MV-4-11 (cell line): ENCODE data around the gene OMP.
"Not testable (repeated sequence)": the region's sequence is repeated elsewhere in the genome, so short reads cannot be mapped to it uniquely, and the experiment has no call there.

Experiments
- DNase-seq: peaks from one replicate; lab custom pipeline; 2025; lab: John Stamatoyannopoulos, UW

Gene OMP

DNA sequence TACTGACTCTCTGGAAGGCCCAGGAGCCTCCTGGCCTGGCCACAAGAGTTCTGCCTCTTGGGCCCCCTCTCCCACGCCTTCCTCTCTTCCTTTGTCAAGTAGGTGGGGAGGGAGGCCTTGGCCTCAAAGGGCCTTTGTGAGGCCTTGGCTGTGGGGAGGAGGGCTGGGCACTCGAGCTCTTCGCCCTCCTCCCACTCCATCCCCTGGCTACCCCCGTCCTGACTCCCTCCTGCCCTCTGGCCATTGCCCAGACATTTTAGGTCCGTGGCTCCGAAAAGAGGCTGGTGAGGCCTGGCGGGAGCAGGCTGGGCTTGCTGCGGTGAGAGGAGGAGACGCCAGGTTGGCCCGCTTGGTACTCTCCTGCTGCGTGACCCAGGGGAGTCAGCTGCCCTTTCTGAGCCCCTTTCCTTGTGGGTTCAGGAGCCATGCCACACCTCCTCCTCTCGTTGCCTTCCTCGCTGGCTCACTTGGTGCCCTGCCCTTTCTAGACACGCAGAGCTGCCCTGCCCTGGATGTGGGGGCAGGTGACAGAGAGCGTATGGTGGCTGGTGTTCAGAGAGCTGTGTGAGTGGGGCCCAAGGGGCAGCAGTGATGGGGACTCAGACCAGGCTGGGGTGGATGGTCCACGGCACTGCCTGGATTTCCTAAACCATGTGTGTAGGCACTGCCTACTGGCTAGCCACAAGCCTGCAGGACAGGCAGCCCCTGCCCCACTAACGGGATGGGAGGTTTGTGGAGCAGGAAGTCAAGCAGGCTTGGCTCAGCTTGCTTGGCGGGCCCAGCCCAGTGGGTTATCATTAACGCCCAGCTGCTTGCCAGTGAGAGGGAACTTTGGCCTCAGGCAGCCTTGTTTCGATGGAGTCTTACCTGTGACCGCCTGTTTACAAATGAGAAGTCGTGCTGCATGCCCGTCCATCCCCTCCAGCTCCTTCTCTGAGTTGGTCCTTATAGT lies 15.8 kb upstream of the OMP start:
- DNase-seq, result no peak

- DNase-seq, result no peak
Measured at GRCh38 chr11:77087723-77088225, 14.9 kb upstream of the OMP start.

GRCh38 chr11:77088236-77089003 lies 14.2 kb upstream of the OMP start:
- no peak for DNase-seq

DNA sequence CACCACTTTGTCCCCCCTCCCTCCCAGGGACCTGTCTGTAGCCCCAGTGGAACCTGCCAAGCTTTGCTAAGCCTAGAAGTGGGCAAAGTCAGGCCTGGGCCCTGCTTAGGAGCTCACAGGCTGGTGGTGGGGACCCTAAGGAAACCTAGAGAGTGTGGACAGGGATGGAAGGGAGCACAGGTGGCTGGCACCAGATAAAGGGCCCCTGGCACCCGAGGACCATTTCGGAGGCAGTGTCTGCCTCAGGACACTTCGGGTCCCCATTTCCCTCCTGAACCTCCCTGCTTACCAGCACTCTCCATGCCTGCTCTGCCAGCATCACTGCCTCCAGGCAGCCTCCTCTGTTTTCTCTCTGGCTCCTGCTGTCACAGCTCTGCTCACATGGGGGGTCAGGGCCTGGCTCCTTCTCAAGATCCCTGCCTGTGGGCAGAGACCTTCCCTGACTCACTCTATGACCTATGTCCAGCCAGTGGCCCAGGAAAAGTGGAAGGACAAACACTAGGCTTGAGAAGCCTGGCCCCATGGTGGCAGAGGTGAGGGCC lies 13.6 kb upstream of the OMP start:
- DNase-seq, result no peak

DNA sequence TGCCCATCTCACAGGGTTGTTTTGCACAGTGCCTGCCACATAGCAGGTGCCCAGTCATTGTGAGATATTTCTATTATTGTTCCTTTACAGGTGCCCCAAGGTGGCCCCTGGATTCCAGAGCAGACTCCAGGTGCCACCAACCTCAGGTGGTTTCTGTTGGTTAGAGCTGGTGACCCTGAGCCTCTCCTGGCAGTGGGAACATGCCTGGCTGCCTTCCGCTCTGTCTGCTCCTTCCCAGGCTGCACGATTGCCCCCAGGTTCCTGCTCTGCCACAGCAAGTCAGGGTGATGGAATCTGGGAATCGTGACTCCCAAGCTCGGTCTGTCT lies 12.6 kb upstream of the OMP start:
- no peak for DNase-seq

DNA sequence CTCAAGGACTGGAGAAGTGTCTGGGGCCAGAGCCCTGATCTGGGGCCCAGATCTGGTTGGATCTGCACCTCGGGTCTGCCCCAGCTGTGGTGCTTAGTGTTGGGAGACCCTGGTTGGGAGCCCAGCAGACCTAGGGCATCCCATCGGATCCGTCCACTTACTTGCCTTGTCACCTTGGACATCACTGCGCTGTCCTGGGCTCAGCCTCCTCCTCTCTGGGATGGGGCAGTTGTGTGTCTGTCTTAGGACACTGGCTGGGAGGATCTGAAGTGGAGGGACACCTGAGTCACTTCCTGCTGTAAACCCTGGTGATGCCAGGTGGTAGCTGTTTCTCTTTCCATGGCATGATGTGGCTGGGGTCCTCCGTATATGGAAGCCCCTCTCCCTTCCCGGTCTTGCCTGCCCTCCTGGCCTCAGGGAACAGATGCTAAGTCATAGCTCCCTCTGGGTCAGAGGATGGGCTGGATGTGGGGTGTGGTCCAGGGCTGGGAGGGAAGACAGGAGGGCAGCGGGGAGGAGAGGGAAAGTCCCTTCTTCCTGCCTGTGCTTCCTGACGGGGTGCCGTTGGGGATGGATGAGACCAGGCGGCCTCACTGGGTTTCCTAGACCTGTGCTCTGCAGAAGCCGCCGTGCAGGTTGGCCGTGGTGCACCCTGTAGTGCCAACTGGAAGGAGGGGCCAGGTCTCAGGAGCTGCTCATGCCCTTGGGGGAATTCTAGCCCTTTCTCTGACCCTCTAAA lies 12.1 kb upstream of the OMP start:
- DNase-seq, result no peak

GRCh38 chr11:77091146-77091940 lies 11.3 kb upstream of the OMP start:
- peak; percentile 57 for DNase-seq

DNA sequence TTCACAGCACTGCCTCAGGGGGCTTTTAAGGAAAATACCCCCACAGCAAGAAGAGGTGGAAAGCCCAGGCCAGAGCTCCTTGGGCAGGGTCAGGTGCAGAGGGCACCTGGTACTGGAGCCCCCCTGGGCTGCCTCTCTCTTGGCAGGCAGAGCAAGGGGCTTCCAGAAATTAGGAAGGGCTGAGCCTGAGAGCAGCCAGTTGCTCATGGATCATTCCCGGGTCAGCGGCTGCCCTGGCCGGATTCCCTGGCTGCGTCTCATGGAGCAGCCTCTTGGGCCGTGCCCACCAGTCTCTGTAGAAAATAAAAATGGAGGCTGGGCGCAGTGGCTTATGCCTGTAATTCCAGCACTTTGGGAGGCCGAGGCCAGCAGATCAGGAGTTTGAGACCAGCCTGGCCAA lies 10.3 kb upstream of the OMP start:
- no peak for DNase-seq

DNA sequence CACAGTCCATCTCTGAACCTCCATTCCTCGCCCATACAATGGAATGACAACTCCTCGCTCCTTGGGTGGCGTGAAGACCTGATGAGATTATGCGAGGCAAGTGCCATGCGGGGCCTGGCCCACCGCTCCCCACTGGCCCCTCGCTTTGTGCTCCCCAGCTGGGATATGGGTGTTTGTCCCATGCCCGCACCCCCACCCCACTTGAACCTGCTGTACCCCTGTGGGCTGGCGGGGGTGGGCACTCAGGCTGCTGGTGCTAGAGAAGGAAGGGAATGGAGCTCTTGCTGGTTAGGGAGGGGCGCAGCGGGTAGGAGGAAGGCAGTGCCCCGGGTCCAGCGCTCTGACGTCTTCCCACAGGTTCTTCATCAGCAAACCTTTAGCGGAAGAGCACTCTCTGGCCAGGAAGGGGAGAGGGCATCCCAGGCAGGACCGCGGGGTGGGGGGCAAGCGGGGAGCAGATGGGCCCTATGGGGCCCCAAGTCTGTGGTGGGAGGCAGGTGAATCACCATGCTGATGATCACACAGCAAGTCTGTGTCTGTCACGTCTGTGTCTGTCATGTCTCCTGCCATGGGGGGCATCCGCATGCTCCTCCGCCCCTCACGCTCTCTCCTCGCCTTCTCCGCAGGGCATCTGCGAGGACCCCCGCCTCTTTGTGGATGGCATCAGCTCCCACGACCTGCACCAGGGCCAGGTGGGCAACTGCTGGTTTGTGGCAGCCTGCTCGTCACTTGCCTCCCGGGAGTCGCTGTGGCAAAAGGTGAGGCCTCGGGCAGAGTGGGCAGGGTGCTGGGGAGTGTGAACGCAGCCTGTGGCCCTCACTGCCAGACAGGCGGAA lies 9.4 kb upstream of the OMP start:
- DNase-seq, result no peak

DNA sequence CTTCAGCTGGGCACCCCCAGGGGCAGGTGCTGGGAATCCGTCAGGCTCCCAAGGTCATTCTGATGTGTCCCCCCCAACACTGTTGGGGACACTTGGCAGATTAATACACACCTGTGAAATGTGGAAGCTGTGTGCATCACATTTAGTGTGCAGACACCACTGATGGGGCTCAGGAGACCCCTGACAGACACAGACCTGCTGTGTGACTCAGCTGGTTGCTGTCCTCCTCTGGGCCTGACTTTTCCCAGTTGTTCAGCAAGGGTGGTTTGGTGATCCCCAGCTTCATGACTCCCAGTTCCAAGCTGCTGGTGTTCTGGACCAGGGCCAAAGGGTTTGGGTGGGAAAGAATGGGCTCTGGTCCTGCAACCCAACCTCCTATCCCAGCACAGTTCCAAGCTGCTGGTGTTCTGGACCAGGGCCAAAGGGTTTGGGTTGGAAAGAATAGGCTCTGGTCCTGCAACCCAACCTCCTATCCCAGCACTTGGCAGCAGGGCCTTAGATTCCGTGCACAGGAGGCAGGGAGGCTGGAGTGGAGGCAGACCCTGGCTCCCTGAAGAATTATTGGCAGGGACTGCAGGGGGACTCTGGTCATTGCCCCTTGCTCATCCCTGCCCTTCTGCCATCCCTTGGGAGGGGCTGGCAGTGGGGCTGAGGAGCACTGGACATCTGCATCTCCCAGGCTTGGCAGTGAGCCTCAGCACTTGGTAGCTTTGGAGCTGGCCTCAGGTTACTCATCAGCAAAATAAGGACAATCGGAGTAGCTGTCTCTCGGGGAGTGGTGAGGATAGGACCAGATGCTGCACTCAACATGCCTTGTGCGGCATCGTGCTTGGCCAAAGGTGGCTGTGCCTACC lies 8.4 kb upstream of the OMP start:
- no peak for DNase-seq

DNA sequence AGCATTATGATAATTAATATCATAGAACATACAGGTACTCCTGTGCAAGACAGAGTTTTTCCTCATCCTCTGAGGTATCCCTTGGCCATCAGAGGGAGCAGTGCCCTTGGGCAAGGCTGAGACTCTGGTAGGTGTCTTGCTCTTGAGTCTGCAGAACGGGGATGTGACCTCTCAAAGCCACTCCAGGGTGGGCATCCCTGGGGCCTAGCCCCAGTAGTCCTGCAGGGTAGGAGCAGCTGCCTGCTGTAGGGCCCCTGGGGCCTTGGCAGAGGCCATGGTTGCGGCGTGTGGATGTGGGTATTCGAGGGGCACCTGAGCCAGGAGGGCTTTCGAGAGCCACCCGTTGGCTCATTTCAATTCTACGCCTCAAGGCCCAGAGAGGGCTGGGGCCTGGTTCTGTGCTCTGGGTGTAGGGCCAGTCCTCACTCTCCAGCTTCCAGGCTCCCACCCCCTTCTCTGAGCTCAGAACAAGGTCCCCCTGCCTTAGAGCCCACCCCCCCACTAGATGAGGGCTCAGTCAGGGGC lies 7.7 kb upstream of the OMP start:
- DNase-seq, result no peak

DNA sequence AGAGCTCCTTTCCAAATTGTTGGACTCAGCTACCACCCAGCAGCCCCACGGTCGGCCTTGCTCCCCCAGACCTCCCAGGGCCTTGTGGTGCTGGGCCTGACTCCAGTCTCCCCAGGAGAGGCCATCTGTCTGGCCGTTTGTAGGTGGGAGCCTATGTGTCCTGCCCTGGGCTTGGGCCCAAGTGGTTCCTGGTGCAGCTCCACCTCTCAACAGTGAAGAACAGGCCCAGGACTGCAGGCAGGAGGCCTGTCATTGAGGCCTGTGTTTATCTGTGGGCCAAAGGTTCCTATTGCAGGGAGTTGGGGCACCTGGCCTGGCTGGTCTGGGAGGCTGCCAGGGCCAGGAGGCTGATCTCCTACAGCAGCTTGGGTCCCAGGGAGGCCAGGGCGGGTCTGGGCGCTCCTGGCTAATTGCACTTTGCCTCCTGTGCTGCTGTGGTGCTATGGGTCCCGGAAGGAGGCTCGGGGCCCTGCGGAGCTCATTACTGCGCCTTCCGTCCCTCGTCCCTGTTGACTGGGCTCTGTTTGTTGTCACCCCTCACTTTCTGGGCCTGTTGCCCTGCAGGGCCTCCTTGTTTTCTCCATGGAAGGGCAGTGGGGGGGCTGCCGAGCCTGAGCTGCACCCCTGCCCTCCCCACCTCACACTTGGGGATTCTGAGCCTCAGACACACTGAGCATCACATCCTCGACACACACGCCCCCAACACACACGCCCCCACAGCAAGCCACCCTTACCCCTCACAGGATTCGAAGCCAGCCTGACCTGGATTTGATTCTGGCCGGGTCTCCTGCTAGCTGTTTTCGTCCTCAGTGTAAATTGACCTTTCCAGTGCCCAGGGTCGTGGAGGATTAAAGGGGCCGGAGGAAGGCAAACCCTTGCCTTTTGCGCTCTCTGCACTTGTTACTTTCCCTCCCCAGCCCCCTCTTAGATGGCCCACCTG lies 6.8 kb upstream of the OMP start:
- no peak for DNase-seq

DNA sequence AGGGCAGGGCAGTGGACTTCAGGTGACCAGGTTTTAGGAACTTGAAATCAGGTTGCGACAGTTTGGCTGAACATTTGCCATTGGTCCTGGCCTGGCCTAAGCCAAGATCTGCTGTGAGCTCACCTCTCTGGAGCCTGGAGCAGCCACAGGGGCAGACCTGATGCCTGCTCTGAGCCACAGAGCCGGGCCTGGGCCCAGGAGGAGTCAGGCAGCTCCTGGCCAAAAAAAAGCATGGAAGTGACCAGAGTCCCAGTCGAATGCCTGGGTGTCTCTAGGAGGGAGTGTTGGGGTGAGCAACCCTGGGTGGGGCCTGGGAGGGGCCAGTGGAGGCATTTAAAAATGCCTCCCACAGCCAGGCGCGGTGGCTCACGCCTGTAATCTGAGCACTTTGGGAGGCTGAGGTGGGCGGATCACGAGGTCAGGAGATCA lies 6.0 kb upstream of the OMP start:
- DNase-seq, result no peak

DNA sequence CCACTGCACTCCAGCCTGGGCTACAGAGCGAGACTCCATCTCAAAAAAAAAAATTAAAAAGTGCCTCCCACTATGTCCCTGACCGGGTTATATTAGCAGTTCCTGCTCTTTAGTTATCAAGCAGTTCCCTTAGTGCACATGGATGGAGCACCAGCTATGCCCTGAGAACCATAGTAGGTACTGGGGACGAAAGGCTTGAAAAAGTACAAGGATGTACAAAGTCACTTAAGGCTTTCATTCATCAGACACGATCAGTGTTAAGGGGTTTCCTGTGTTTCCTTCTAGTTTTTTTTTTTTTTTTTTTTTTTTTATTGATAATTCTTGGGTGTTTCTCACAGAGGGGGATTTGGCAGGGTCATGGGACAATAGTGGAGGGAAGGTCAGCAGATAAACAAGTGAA lies 5.5 kb upstream of the OMP start:
- not testable (repeated sequence) for DNase-seq

DNA sequence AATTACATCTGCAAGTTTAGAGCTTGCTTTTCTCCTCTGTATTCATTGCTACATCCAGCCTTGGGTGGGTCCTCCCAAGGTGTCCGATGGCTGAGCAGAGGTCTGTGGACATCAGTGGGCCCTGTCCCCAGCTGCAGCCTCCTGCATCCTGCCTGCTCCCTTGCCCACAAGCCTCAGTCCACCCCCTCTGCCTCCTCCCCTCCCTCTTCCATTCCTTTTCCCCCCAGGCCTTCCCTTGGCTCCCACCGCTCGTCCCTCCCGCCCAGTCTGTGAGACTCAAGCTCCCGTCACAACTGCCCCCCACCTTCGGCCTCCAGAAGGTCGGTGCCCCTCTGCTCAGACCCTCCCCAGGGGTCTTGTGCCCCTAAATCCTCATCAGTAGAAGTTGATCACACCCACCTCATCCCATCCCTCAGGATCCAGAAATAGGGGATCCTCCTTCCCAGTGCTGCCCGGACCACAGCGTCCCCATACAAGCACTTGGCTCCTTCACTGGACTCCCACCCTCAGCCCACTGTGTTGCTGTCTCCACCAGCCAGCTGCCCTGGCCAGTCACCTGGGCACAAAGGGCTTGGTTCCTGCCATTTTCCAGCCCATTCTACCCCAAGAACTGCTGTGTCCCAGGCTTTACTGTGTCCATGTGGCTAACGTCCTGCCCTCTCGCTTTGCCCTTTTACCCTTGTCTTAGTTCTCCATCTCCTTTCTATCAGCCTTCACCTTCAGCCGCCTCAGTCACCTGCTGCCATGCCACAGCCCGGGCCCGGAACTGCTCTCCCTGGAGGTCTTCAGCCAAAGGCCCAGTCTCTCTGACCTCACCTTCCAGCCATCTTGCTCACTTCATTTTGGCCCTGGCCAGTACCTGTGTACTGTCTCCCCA lies 2.2 kb upstream of the OMP start:
- no peak for DNase-seq

DNA sequence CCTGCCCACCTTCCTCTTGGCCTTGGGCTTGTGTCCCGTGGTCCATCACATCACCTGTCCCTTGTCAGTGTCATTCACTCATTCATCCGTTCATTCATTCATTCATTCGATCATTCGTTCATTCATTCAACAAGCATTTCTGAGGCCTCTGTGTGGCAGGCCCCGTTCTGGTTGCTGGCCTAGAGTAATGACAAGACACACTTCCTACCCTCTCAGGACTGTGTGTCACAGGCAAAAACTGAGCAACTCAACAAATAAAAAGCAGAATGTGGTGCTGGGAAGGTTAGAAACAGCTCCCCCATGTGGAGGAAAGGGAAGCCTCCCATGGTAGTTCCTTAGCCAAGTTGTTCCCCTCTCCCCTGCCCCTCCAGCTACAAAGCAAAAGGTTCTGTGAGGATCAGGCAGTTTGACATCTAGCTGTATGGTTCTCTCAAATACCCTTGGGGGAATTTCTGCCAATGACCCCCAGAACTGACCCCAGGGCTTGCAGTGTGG lies 1.6 kb upstream of the OMP start:
- DNase-seq, result peak; percentile 29

DNA sequence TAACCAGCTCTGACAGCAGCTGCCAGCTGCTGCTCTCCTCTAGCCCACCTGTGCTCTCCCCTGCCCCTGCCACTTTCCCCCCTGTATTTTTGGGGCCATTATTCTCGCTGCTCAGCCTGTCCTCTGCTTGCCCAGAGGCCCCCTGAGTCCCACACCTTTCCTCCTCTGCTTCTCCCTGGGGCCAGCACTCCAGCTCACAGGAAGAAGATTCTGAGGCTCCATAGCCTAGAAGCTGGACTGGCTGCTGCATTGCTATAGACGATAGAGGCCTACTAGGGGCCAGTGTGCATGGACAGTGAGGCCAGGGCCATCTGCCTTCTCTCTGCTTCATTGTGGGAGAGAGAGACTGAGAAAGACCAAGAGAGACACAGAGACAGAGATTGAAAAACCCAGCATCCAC lies 679 bp downstream of the OMP start:
- no peak for DNase-seq
